ENCODE measurements around the gene ALDH7A1. TPM values are rescaled to one million over a fixed set of nuclear protein-coding genes. Genes with fewer than 3 reads are reported as not detected.

The ALDH7A1 gene
- total RNA-seq, 1 donor from 2014 or later, result 119 TPM

DNA sequence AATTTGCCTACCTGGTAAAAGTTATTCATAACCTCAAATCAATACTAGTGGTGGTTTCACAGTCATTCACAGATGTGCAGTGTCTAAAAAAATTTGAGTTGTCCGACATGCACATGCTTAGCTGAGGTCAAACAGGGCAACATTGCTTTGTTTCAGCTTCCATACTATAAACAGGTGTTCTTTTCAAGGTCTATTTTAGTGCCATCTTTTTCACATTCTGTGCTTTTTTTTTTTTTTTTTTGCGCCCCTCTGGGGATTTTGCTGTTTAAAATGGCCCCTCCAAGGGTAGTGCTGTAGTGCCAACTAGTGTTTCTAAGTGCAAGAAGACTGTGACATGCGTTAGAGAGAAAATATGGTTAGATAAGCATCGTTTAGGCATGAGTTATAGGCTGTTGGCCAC lies 20.3 kb upstream of the ALDH7A1 start:
- no peak overlapping the region for H3K4me3 Mint-ChIP-seq
- H3K27ac Mint-ChIP-seq, result no peak overlapping the region
- TF ChIP-seq, protein P1, sequence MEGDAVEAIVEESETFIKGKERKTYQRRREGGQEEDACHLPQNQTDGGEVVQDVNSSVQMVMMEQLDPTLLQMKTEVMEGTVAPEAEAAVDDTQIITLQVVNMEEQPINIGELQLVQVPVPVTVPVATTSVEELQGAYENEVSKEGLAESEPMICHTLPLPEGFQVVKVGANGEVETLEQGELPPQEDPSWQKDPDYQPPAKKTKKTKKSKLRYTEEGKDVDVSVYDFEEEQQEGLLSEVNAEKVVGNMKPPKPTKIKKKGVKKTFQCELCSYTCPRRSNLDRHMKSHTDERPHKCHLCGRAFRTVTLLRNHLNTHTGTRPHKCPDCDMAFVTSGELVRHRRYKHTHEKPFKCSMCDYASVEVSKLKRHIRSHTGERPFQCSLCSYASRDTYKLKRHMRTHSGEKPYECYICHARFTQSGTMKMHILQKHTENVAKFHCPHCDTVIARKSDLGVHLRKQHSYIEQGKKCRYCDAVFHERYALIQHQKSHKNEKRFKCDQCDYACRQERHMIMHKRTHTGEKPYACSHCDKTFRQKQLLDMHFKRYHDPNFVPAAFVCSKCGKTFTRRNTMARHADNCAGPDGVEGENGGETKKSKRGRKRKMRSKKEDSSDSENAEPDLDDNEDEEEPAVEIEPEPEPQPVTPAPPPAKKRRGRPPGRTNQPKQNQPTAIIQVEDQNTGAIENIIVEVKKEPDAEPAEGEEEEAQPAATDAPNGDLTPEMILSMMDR (IDR thresholded peaks at IDR 0.05; ENCODE audit: unreplicated experiment), result no peak
- no peaks in the 10 kb centered on the region for H3K4me1 Mint-ChIP-seq
- H3K9me3 Mint-ChIP-seq, result no peaks in the 10 kb centered on the region
- peaks cover 32% of the 10 kb centered on the region for H3K36me3 Mint-ChIP-seq
- DNase-seq (ENCODE audit: low spot score in 2 of 2, unreplicated experiment in 2 of 2), result no peak
- no peaks in the 10 kb centered on the region for H3K27me3 Mint-ChIP-seq (ENCODE audit: low read depth)

DNA sequence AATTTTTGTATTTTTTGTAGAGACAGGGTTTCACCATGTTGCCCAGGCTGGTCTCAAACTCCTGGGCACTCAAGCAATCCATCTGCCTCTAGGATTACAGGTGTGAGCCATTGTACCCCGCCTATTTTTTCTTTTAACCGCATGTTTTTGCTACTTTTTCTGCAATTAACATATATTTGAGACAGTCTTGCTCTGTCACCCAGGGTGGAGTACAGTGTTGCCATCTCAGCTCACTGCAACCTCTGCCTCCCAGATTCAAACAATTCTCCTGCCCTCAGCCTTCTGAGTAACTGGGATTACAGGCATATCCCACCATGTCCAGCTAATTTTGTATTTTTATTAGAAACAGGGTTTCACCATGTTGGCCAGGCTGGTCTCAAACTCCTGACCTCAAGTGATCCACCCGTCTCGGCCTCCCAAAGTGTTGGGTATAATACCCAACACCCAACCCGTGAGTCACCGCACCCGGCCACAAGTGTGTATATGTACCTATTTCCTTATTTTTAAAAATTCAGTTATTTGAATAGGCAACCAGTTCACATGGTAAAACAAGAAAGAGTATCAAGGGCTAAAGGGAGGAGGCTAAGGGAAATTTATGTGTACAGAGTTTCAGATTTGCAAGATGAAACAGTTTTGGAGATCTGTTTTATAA lies 19.0 kb upstream of the ALDH7A1 start:
- TF ChIP-seq, protein P1 (IDR thresholded peaks at IDR 0.05; ENCODE audit: unreplicated experiment), result no peak
- DNase-seq (ENCODE audit: low spot score in 2 of 2, unreplicated experiment in 2 of 2), result no peak
- H3K4me1 Mint-ChIP-seq, result no peaks in the 10 kb centered on the region
- peaks cover 35% of the 10 kb centered on the region for H3K36me3 Mint-ChIP-seq
- no peak overlapping the region for H3K27ac Mint-ChIP-seq
- no peaks in the 10 kb centered on the region for H3K9me3 Mint-ChIP-seq
- no peaks in the 10 kb centered on the region for H3K27me3 Mint-ChIP-seq (ENCODE audit: low read depth)
- H3K4me3 Mint-ChIP-seq, result no peak overlapping the region

DNA sequence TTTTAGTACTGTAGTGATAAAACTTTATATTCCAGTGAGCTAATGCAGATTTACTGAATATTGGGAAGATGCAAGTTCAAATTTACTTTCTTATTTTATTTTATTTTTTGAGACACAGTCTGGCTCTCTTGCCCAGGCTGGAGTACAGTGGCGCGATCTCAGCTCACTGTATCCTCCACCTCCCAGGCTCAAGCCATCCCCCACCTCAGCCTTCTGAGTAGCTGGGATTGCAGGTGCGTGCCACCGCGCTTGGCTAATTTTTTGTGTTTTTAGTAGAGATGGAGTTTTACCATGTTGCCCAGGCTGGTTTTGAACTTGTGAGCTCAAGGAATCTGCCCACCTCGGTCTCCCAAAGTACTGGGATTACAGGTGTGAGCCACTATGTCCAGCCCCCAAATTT lies 15.6 kb upstream of the ALDH7A1 start:
- Mint-ChIP-seq H3K36me3 (peaks cover 34% of the 10 kb centered on the region), H3K9me3 (no peaks in the 10 kb centered on the region), H3K27me3 (ENCODE audit: low read depth) (no peaks in the 10 kb centered on the region), H3K27ac (no peak overlapping the region), H3K4me3 (no peak overlapping the region), H3K4me1 (peaks cover 5% of the 10 kb centered on the region)
- DNase-seq (ENCODE audit: low spot score in 2 of 2, unreplicated experiment in 2 of 2), result no peak
- TF ChIP-seq, protein P1 (IDR thresholded peaks at IDR 0.05; ENCODE audit: unreplicated experiment), result no peak

DNA sequence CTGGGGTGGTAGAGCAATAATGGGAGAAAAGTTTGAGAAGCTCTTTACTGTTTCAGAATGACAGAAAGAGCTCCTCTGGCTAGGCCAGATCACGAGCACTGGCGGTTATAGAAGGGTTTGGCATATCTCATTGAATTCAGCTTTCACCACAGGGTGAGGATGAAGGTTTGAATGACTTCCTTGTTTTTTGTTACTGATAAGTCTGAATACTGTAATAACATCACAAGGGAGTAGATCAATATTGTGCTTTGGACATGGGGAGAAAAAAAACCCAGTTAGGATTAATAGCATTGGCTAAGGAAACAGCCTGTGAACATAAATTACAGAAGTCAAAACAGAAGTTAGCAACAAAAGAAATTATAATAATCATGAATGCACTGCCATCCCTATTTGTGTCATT lies 15.1 kb upstream of the ALDH7A1 start:
- TF ChIP-seq, protein P1 (IDR thresholded peaks at IDR 0.05; ENCODE audit: unreplicated experiment), result no peak
- peaks cover 34% of the 10 kb centered on the region for H3K36me3 Mint-ChIP-seq
- peaks cover 6% of the 10 kb centered on the region for H3K4me1 Mint-ChIP-seq
- no peaks in the 10 kb centered on the region for H3K27me3 Mint-ChIP-seq (ENCODE audit: low read depth)
- no peaks in the 10 kb centered on the region for H3K9me3 Mint-ChIP-seq
- no peak overlapping the region for H3K27ac Mint-ChIP-seq
- no peak overlapping the region for H3K4me3 Mint-ChIP-seq
- no peak for DNase-seq (ENCODE audit: low spot score in 2 of 2, unreplicated experiment in 2 of 2)

DNA sequence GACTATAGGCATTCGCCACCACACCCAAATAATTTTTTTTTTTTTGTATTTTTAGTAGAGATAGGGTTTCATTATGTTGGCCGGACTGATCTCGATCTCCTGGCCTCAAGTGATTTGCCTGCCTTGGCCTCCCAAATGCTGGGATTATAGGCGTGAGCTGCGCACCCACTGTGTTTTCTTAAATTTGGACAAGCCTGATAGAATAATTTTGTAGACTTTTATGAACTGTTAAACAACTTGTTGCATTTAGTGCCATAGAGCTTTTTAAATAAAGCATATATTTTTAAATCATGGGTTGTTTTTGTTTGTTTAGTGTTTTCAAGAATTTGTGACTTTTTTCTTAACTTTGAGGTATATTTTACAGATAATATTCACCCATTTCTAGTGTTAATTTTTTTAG lies 10.5 kb upstream of the ALDH7A1 start:
- no peaks in the 10 kb centered on the region for H3K27me3 Mint-ChIP-seq (ENCODE audit: low read depth)
- no peaks in the 10 kb centered on the region for H3K9me3 Mint-ChIP-seq

More for the DNA sequence above, 10.5 kb upstream of the ALDH7A1 start:
- Mint-ChIP-seq H3K4me3 (no peak overlapping the region), H3K36me3 (peaks cover 31% of the 10 kb centered on the region), H3K4me1 (peaks cover 22% of the 10 kb centered on the region), H3K27ac (no peak overlapping the region)
- no peak for DNase-seq (ENCODE audit: low spot score in 2 of 2, unreplicated experiment in 2 of 2)
- TF ChIP-seq, protein P1 (IDR thresholded peaks at IDR 0.05; ENCODE audit: unreplicated experiment), result no peak

Data from mesothelial cell of epicardium (in vitro differentiated cells).